ENCODE results near the gene LRIG2. TPM values are rescaled to one million over a fixed set of nuclear protein-coding genes. Genes with fewer than 3 reads are reported as not detected.
"Not testable (repeated sequence)": the region's sequence is repeated elsewhere in the genome, so short reads cannot be mapped to it uniquely, and the experiment has no call there.

LRIG2 gene
- total RNA-seq, 1 donor from 2014 or later = 24.0 TPM

- not testable (repeated sequence) for H3K27me3 ChIP-seq (ENCODE audit: control insufficient read depth in 3 of 3, insufficient read depth in 3 of 3, low read length in 3 of 3); H3K9me3 ChIP-seq (ENCODE audit: control insufficient read depth in 3 of 3, low read length in 3 of 3)
Measured at GRCh38 chr1:113150494-113150893, 77.5 kb downstream of the LRIG2 start.

GRCh38 chr1:113153116-113153803, 80.3 kb downstream of the LRIG2 start:
- Histone ChIP-seq H3K36me3 (ENCODE audit: control insufficient read depth in 3 of 3, insufficient read depth in 3 of 3, low read length in 3 of 3) (no peaks in the 10 kb centered on the region), H3K4me3 (ENCODE audit: low read length in 3 of 3) (no peak overlapping the region), H3K9ac (ENCODE audit: low read depth in 1 of 3, low read length in 3 of 3) (no peak overlapping the region), H3K4me1 (ENCODE audit: control insufficient read depth in 3 of 3, insufficient read depth in 3 of 3, low read length in 3 of 3) (no peaks in the 10 kb centered on the region), H3K9me3 (ENCODE audit: control insufficient read depth in 3 of 3, low read length in 3 of 3) (no peaks in the 10 kb centered on the region), H3K27ac (ENCODE audit: low read depth, low read length) (no peak overlapping the region), H3K27me3 (ENCODE audit: control insufficient read depth in 3 of 3, insufficient read depth in 3 of 3, low read length in 3 of 3) (no peaks in the 10 kb centered on the region)

More at GRCh38 chr1:113150494-113150893, 77.5 kb downstream of the LRIG2 start:
- H3K4me1 ChIP-seq (ENCODE audit: control insufficient read depth in 3 of 3, insufficient read depth in 3 of 3, low read length in 3 of 3); H3K36me3 ChIP-seq (ENCODE audit: control insufficient read depth in 3 of 3, insufficient read depth in 3 of 3, low read length in 3 of 3); H3K9ac ChIP-seq (ENCODE audit: low read depth in 1 of 3, low read length in 3 of 3); H3K27ac ChIP-seq (ENCODE audit: low read depth, low read length); H3K4me3 ChIP-seq (ENCODE audit: low read length in 3 of 3): not testable (repeated sequence)

- no peak overlapping the region for H3K27ac ChIP-seq (ENCODE audit: low read depth, low read length)
- H3K4me1 ChIP-seq (ENCODE audit: control insufficient read depth in 3 of 3, insufficient read depth in 3 of 3, low read length in 3 of 3) = no peaks in the 10 kb centered on the region
- H3K9ac ChIP-seq (ENCODE audit: low read depth in 1 of 3, low read length in 3 of 3) = no peak overlapping the region
- H3K36me3 ChIP-seq (ENCODE audit: control insufficient read depth in 3 of 3, insufficient read depth in 3 of 3, low read length in 3 of 3) = no peaks in the 10 kb centered on the region
- H3K9me3 ChIP-seq (ENCODE audit: control insufficient read depth in 3 of 3, low read length in 3 of 3) = no peaks in the 10 kb centered on the region
- H3K4me3 ChIP-seq (ENCODE audit: low read length in 3 of 3) = no peak overlapping the region
- no peaks in the 10 kb centered on the region for H3K27me3 ChIP-seq (ENCODE audit: control insufficient read depth in 3 of 3, insufficient read depth in 3 of 3, low read length in 3 of 3)
Measured at GRCh38 chr1:113156368-113156767, 83.4 kb downstream of the LRIG2 start.

GRCh38 chr1:113158743-113159142, 85.7 kb downstream of the LRIG2 start:
- not testable (repeated sequence) for H3K4me3 ChIP-seq (ENCODE audit: low read length in 3 of 3); H3K9ac ChIP-seq (ENCODE audit: low read depth in 1 of 3, low read length in 3 of 3); H3K27me3 ChIP-seq (ENCODE audit: control insufficient read depth in 3 of 3, insufficient read depth in 3 of 3, low read length in 3 of 3); H3K9me3 ChIP-seq (ENCODE audit: control insufficient read depth in 3 of 3, low read length in 3 of 3); H3K36me3 ChIP-seq (ENCODE audit: control insufficient read depth in 3 of 3, insufficient read depth in 3 of 3, low read length in 3 of 3); H3K27ac ChIP-seq (ENCODE audit: low read depth, low read length); H3K4me1 ChIP-seq (ENCODE audit: control insufficient read depth in 3 of 3, insufficient read depth in 3 of 3, low read length in 3 of 3)

- Histone ChIP-seq H3K27ac (ENCODE audit: low read depth, low read length) (no peak overlapping the region), H3K4me3 (ENCODE audit: low read length in 3 of 3) (no peak overlapping the region), H3K9me3 (ENCODE audit: control insufficient read depth in 3 of 3, low read length in 3 of 3) (peaks cover 0 to under 1% (median 0%) of the 10 kb centered on the region in 3 donors), H3K9ac (ENCODE audit: low read depth in 1 of 3, low read length in 3 of 3) (no peak overlapping the region), H3K27me3 (ENCODE audit: control insufficient read depth in 3 of 3, insufficient read depth in 3 of 3, low read length in 3 of 3) (no peaks in the 10 kb centered on the region), H3K4me1 (ENCODE audit: control insufficient read depth in 3 of 3, insufficient read depth in 3 of 3, low read length in 3 of 3) (no peaks in the 10 kb centered on the region), H3K36me3 (ENCODE audit: control insufficient read depth in 3 of 3, insufficient read depth in 3 of 3, low read length in 3 of 3) (peaks cover 0 to 2% (median 0%) of the 10 kb centered on the region in 3 donors)
Measured at GRCh38 chr1:113166473-113166872, 93.5 kb downstream of the LRIG2 start.

GRCh38 chr1:113168946-113169345, 95.9 kb downstream of the LRIG2 start:
- H3K9me3 ChIP-seq (ENCODE audit: control insufficient read depth in 3 of 3, low read length in 3 of 3) = peaks cover 2 to 4% (median 4%) of the 10 kb centered on the region in 3 donors
- H3K27ac ChIP-seq (ENCODE audit: low read depth, low read length) = no peak overlapping the region
- H3K36me3 ChIP-seq (ENCODE audit: control insufficient read depth in 3 of 3, insufficient read depth in 3 of 3, low read length in 3 of 3) = peaks cover 0 to 2% (median 0%) of the 10 kb centered on the region in 3 donors
- no peaks in the 10 kb centered on the region for H3K4me1 ChIP-seq (ENCODE audit: control insufficient read depth in 3 of 3, insufficient read depth in 3 of 3, low read length in 3 of 3)
- H3K4me3 ChIP-seq (ENCODE audit: low read length in 3 of 3) = no peak overlapping the region
- H3K27me3 ChIP-seq (ENCODE audit: control insufficient read depth in 3 of 3, insufficient read depth in 3 of 3, low read length in 3 of 3) = no peaks in the 10 kb centered on the region
- no peak overlapping the region for H3K9ac ChIP-seq (ENCODE audit: low read depth in 1 of 3, low read length in 3 of 3)

GRCh38 chr1:113169591-113169990, 96.6 kb downstream of the LRIG2 start:
- no peak overlapping the region for H3K9ac ChIP-seq (ENCODE audit: low read depth in 1 of 3, low read length in 3 of 3)
- no peak overlapping the region for H3K4me3 ChIP-seq (ENCODE audit: low read length in 3 of 3)

GRCh38 chr1:113170519-113170918, 97.5 kb downstream of the LRIG2 start:
- no peak overlapping the region for H3K9ac ChIP-seq (ENCODE audit: low read depth in 1 of 3, low read length in 3 of 3)
- peaks cover 0 to 2% (median 0%) of the 10 kb centered on the region in 3 donors for H3K36me3 ChIP-seq (ENCODE audit: control insufficient read depth in 3 of 3, insufficient read depth in 3 of 3, low read length in 3 of 3)
- H3K27me3 ChIP-seq (ENCODE audit: control insufficient read depth in 3 of 3, insufficient read depth in 3 of 3, low read length in 3 of 3) = no peaks in the 10 kb centered on the region
- peaks cover 2 to 4% (median 4%) of the 10 kb centered on the region in 3 donors for H3K9me3 ChIP-seq (ENCODE audit: control insufficient read depth in 3 of 3, low read length in 3 of 3)
- no peak overlapping the region for H3K4me3 ChIP-seq (ENCODE audit: low read length in 3 of 3)
- H3K4me1 ChIP-seq (ENCODE audit: control insufficient read depth in 3 of 3, insufficient read depth in 3 of 3, low read length in 3 of 3) = no peaks in the 10 kb centered on the region
- H3K27ac ChIP-seq (ENCODE audit: low read depth, low read length) = no peak overlapping the region

More at GRCh38 chr1:113169591-113169990, 96.6 kb downstream of the LRIG2 start:
- Histone ChIP-seq H3K27me3 (ENCODE audit: control insufficient read depth in 3 of 3, insufficient read depth in 3 of 3, low read length in 3 of 3) (no peaks in the 10 kb centered on the region), H3K9me3 (ENCODE audit: control insufficient read depth in 3 of 3, low read length in 3 of 3) (peaks cover 2 to 4% (median 4%) of the 10 kb centered on the region in 3 donors), H3K4me1 (ENCODE audit: control insufficient read depth in 3 of 3, insufficient read depth in 3 of 3, low read length in 3 of 3) (no peaks in the 10 kb centered on the region), H3K36me3 (ENCODE audit: control insufficient read depth in 3 of 3, insufficient read depth in 3 of 3, low read length in 3 of 3) (peaks cover 0 to 2% (median 0%) of the 10 kb centered on the region in 3 donors), H3K27ac (ENCODE audit: low read depth, low read length) (no peak overlapping the region)

GRCh38 chr1:113178106-113178505, 105.1 kb downstream of the LRIG2 start:
- no peak overlapping the region for H3K27ac ChIP-seq (ENCODE audit: low read depth, low read length)
- H3K9ac ChIP-seq (ENCODE audit: low read depth in 1 of 3, low read length in 3 of 3) = no peak overlapping the region
- no peaks in the 10 kb centered on the region for H3K4me1 ChIP-seq (ENCODE audit: control insufficient read depth in 3 of 3, insufficient read depth in 3 of 3, low read length in 3 of 3)
- no peaks in the 10 kb centered on the region for H3K36me3 ChIP-seq (ENCODE audit: control insufficient read depth in 3 of 3, insufficient read depth in 3 of 3, low read length in 3 of 3)
- no peak overlapping the region for H3K4me3 ChIP-seq (ENCODE audit: low read length in 3 of 3)
- H3K27me3 ChIP-seq (ENCODE audit: control insufficient read depth in 3 of 3, insufficient read depth in 3 of 3, low read length in 3 of 3) = no peaks in the 10 kb centered on the region
- H3K9me3 ChIP-seq (ENCODE audit: control insufficient read depth in 3 of 3, low read length in 3 of 3) = no peaks in the 10 kb centered on the region

GRCh38 chr1:113178522-113178921, 105.5 kb downstream of the LRIG2 start:
- no peak overlapping the region for H3K4me3 ChIP-seq (ENCODE audit: low read length in 3 of 3)
- no peaks in the 10 kb centered on the region for H3K4me1 ChIP-seq (ENCODE audit: control insufficient read depth in 3 of 3, insufficient read depth in 3 of 3, low read length in 3 of 3)
- H3K36me3 ChIP-seq (ENCODE audit: control insufficient read depth in 3 of 3, insufficient read depth in 3 of 3, low read length in 3 of 3) = no peaks in the 10 kb centered on the region
- H3K27me3 ChIP-seq (ENCODE audit: control insufficient read depth in 3 of 3, insufficient read depth in 3 of 3, low read length in 3 of 3) = no peaks in the 10 kb centered on the region
- no peak overlapping the region for H3K27ac ChIP-seq (ENCODE audit: low read depth, low read length)
- H3K9me3 ChIP-seq (ENCODE audit: control insufficient read depth in 3 of 3, low read length in 3 of 3) = no peaks in the 10 kb centered on the region
- no peak overlapping the region for H3K9ac ChIP-seq (ENCODE audit: low read depth in 1 of 3, low read length in 3 of 3)

Data from skeletal muscle tissue (tissue), 4 donors.